A673 (cell line): Measurements from ENCODE around the gene TFDP1.

Experiments used
- EZH2 ChIP-seq: fragments of 200-600 bp; sonication (generic); IDR thresholded peaks from 2 replicates; pipeline ENCODE4 v1.6.1; 2017; ENCODE audit warnings: borderline replicate concordance, low read depth, mild to moderate bottlenecking, mixed read lengths, antibody characterized with exemption, low read length; ENCODE audit not compliant: poor library complexity, severe bottlenecking
- TF ChIP-seq, protein P1 (sequence below): fragments of 300-800, 200-600 bp; sonication (generic); conservative IDR thresholded peaks from 2 replicates; pipeline ENCODE4 v1.5.1; 2017; ENCODE audit warnings: low read depth, mild to moderate bottlenecking, antibody characterized with exemption, low read length, moderate library complexity, mixed read lengths

DNA sequence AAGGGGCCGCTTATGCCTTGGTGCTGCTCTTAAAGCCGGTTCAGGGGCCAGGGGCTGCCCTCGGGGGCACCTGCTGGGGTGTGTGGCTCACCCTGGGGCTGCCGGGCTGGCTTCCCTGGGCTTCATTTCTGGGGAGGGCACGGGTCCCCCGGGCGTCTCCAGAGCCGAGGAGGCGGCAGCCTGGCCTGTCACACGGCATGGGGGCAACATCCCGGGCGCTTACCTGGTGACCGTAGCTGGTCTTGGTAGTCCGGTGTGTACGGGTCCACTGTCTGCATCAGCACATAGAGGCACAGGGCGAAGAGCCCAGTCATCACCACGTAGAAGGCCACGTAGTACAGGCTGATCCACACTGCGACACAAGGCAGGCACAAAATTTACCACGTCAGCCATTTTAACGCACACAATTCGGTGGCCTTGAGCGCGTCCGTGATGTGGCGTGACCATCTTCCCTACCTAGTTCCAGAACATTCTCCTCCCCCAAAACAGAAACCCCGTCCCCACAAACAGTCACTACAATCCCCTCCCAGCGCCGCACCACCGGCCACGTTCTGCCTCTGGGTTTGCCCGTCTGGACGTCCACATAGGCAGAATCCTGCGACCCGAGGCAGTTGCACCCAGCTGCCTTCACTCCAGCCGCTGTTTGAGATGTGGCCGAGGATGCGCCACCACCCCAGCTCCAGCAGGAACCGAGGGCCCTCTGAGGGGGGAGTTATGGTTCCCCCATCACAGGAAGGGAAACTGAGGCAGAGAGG lies 70.2 kb downstream of the TFDP1 start:
- TF ChIP-seq, protein P1, sequence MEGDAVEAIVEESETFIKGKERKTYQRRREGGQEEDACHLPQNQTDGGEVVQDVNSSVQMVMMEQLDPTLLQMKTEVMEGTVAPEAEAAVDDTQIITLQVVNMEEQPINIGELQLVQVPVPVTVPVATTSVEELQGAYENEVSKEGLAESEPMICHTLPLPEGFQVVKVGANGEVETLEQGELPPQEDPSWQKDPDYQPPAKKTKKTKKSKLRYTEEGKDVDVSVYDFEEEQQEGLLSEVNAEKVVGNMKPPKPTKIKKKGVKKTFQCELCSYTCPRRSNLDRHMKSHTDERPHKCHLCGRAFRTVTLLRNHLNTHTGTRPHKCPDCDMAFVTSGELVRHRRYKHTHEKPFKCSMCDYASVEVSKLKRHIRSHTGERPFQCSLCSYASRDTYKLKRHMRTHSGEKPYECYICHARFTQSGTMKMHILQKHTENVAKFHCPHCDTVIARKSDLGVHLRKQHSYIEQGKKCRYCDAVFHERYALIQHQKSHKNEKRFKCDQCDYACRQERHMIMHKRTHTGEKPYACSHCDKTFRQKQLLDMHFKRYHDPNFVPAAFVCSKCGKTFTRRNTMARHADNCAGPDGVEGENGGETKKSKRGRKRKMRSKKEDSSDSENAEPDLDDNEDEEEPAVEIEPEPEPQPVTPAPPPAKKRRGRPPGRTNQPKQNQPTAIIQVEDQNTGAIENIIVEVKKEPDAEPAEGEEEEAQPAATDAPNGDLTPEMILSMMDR: no peak
- no peak for TF ChIP-seq EZH2
